Caki2 (cell line): ENCODE measurements around the gene CREB3L4. TPM values are rescaled to one million over a fixed set of nuclear protein-coding genes. Genes with fewer than 3 reads are reported as not detected.
A peak's percentile ranks its signal among the peaks of the same experiment; 100 is the strongest.
"Not testable (repeated sequence)": the region's sequence is repeated elsewhere in the genome, so short reads cannot be mapped to it uniquely, and the experiment has no call there.

Experiments used
- DNase-seq: peaks from one replicate; pipeline ENCODE4 v3.0.0-alpha.2; 2015; ENCODE audit warnings: low read depth
- in situ Hi-C: cut with HindIII; loops from 2 replicates; pipeline ENCODE4 v1.10.0; 2016; ENCODE audit warnings: low sequenced_read_pairs, low pct_unique_long_range_greater_than_20kb, mixed read lengths
- total RNA-seq: library from RNA; depleted of rRNA; stranded (reverse); fragments of >200 nt; shearing (Covaris generic); gene quantifications from 2 replicates; pipeline ENCODE4 v1.2.3, GENCODE V29; 2014; ENCODE audit warnings: low replicate concordance; rRNA removed

The CREB3L4 gene
- total RNA-seq, 1 experiment from 2014 or later, result 32.2 TPM

DNA sequence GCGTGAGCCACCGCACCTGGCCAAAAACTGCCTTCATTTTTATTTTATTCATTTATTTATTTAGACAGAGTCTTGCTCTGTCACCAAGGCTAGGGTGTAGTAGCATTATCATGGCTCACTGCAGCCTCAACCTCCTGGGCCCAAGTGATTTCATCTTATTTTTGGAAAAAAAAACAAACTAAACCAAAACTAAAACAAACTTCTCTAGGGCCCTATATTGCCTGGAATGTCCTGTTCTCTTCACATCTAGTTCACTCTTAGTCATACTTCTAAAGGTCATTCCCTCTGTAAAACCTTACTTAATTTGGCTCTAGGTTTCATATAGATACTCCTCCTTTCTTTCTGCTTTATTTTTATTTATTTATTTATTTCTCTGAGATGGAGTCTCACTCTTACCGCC is 38.4 kb downstream of the CREB3L4 start:
- DNase-seq, result peak; percentile 55

DNA sequence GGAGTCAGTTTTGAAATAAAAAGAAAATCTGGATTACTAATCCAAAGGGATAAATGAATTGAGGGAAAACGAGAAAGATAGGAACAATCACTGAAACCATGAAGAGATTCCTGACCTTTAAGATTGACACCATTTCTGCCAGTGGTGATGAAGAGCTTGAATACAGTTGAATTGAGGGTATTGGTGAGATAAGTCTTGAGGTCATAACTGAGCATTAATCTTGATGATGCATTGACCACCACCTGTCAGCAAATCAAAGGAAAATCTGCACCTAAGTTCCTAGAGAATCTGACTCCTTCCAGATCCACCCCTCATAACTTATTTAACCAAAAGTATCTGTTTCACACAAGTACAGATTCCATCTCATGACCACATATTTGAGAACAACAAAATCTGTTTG is 44.4 kb downstream of the CREB3L4 start:
- in situ Hi-C loops, result no loop called here
- DNase-seq, result no peak

More for the DNA sequence above, 38.4 kb downstream of the CREB3L4 start:
- in situ Hi-C loops, result no loop called here

DNA sequence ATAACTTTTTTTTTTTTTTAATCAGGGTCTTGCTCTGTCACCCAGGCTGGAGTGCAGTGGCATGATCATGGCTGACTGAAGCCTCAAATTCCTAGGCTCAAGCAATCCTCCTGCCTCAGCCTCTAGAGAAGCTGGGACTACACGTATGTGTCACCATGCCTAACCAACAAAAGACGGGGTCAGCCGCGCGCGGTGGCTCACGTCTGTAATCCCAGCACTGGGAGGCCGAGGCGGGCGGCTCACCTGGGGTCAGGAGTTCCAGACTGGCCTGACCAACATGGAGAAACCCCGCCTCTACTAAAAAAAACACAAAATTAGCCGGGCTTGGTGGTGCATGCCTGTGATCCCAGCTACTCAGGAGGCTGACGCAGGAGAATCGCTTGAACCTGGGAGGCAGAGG is 44.8 kb downstream of the CREB3L4 start:
- DNase-seq, in situ Hi-C loops: not testable (repeated sequence)

DNA sequence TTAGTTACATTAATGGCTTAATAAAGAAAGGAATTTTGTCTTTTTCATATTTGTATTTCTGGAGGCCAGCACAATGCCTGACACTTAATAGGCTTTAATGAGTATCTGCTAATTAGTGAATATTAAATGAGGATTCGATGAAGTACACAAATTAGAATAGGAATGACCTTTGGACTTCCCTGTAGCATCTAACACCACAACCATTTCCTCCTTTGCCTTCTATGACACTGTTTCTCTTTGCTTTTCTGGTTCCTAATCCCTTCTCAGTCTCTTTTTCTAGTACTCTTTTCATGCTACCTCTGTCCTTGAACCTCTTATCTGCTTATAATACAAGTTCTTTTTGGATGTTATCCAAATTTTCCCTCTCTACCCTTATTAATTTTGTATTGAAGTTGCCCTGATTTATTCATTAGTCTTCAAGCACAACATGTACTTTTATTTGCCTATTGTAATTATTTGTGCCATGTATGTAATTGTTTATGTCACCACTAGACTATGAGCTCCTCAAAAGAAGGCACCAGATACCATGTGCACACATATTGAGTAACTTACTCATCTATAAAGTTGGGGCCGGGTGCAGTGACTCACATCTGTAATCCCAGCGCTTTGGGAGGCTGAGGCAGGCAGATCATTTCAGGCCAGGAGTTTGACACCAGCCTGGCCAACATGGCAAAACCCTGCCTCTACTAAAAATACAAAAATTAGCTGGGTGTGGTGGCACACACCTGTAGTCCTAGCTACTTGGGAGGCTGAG is 46.6 kb downstream of the CREB3L4 start:
- in situ Hi-C loops, result no loop called here
- DNase-seq, result no peak

DNA sequence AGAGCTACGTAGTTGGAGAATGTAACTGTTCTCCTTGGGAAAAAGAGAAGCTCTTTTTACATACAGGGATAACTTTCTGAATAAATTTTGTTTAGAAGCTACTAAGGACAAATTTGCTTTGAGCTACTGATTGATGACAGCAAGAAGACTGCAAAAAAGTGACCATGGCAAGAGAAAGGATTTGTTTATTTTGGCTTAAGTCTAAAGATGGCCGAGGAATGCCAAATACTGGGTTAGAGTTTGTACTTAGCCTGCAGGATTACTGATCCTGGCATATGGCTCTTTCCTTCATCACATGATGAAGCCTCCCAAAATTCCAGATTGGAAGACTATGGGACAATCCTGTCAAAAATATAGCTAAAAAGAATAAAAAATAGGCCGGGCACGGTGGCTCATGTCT is 51.6 kb downstream of the CREB3L4 start:
- DNase-seq, result no peak
- in situ Hi-C loops, result no loop called here

DNA sequence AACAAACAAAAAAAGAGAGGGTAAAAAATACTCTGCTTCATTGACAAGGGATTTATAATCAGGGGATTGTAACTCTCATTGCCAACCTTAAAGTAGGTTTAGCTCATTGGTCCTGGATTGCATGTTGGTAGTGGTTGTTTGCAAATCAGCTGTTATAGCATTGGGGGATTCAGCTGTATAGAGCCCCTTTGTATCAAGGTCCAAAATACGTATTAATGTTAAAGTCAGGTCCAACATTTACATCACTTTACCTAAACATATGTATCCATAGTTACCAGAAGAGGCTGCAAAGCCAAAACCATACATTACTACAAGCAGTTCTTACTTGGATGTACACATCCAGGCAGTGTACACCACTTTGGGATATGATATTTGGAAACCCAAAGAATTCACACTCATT is 52.2 kb downstream of the CREB3L4 start:
- in situ Hi-C loops, result no loop called here
- no peak for DNase-seq

Other genes with a start within 250 kb of the CREB3L4 start
- 19.9 and 23.1 TPM in 2 replicates for gene INTS3, start 239.9 kb upstream of the CREB3L4 start, total RNA-seq
- gene SLC27A3, start 192.5 kb upstream of the CREB3L4 start, total RNA-seq, result 34.8 and 43.2 TPM in 2 replicates
- 1.1 and 1.4 TPM in 2 replicates for gene GATAD2B, start 44.9 kb upstream of the CREB3L4 start, total RNA-seq
- gene DENND4B, start 21.2 kb upstream of the CREB3L4 start, total RNA-seq, result 5.5 and 7.7 TPM in 2 replicates
- 2.2 and 8.7 TPM in 2 replicates for gene CRTC2, start 9.3 kb upstream of the CREB3L4 start, total RNA-seq
- gene SLC39A1, start 4.4 kb upstream of the CREB3L4 start, total RNA-seq, result 320 and 348 TPM in 2 replicates
- gene JTB, start 9.8 kb downstream of the CREB3L4 start, total RNA-seq, result 355 and 416 TPM in 2 replicates
- 18.3 and 34.7 TPM in 2 replicates for gene RAB13, start 18.4 kb downstream of the CREB3L4 start, total RNA-seq
- gene RPS27, start 22.9 kb downstream of the CREB3L4 start, total RNA-seq, result 2,094 and 2,421 TPM in 2 replicates
- gene NUP210L, start 187.2 kb downstream of the CREB3L4 start, total RNA-seq, result 0.07 TPM in 1 of 2 replicates, not detected in the other
- 631 and 793 TPM in 2 replicates for gene TPM3, start 224.2 kb downstream of the CREB3L4 start, total RNA-seq
- gene CFAP141, start 238.4 kb downstream of the CREB3L4 start, total RNA-seq, result not detected in 2 replicates